Cardiac muscle cell (in vitro differentiated cells and primary cell): ENCODE results near the gene TPD52L1. TPM values are rescaled to one million over a fixed set of nuclear protein-coding genes. Genes with fewer than 3 reads are reported as not detected.

ENCODE experiments used
- DNase-seq, 2 donors: peaks; one replicate each; pipeline versions ENCODE4 v3.0.0 to v3.0.0-alpha.2; 2010 to 2017; ENCODE audit warnings: low read depth in 1 of 2, low spot score in 1 of 2
- H3K27ac ChIP-seq: fragments of 200-600 bp; sonication (generic); 2 replicates; pipeline ENCODE4 v1.5.1; 2016
- H3K27me3 ChIP-seq: fragments of 200-600 bp; sonication (generic); 2 replicates; pipeline ENCODE4 v1.6.0; 2016; ENCODE audit warnings: control low read depth
- H3K36me3 ChIP-seq: fragments of 200-600 bp; sonication (generic); 2 replicates; pipeline ENCODE4 v1.5.1; 2016; ENCODE audit warnings: control low read depth
- H3K4me1 ChIP-seq: fragments of 200-600 bp; sonication (generic); 2 replicates; pipeline ENCODE4 v1.8.1; 2017; ENCODE audit warnings: low read depth, mild to moderate bottlenecking, mixed run types
- H3K4me3 ChIP-seq: fragments of 200-600 bp; sonication (generic); 2 replicates; pipeline ENCODE4 v1.5.1; 2016; ENCODE audit warnings: mild to moderate bottlenecking
- H3K9me3 ChIP-seq: fragments of 200-600 bp; sonication (generic); 2 replicates; pipeline ENCODE4 v1.5.1; 2017; ENCODE audit warnings: low read depth, mild to moderate bottlenecking, control low read depth
- CTCF ChIP-seq: IDR thresholded peaks from 2 replicates; pipeline ENCODE4 v1.5.1; 2012; ENCODE audit warnings: low read depth, mild to moderate bottlenecking, low read length
- polyA plus RNA-seq: library from polyadenylated mRNA; unstranded; fragments of >200 nt; fragmentation: Nextera tagmentation; extraction: Ambion mirVana; gene quantifications from 2 replicates; pipeline ENCODE4 v1.2.1, GENCODE V29; 2016
- total RNA-seq: library from RNA; depleted of rRNA; stranded (reverse); fragments of >200 nt; gene quantifications from 2 replicates; pipeline ENCODE4 v1.2.3, GENCODE V29; 2016

The TPD52L1 gene
- total and polyA plus RNA-seq, 2 experiments from 2014 or later, result 49.2 to 72.8 TPM

GRCh38 chr6:125268765-125269164 is 115.2 kb downstream of the TPD52L1 start:
- H3K36me3 ChIP-seq, result no peaks in the 10 kb centered on the region
- no peaks in the 10 kb centered on the region for H3K9me3 ChIP-seq
- no peak overlapping the region for H3K27ac ChIP-seq
- DNase-seq, result no peak
- no peaks in the 10 kb centered on the region for H3K4me1 ChIP-seq
- no peak for TF ChIP-seq CTCF
- no peaks in the 10 kb centered on the region for H3K27me3 ChIP-seq
- H3K4me3 ChIP-seq, result no peak overlapping the region

GRCh38 chr6:125269328-125269985 is 115.9 kb downstream of the TPD52L1 start:
- H3K4me3 ChIP-seq, result no peak overlapping the region
- no peak for TF ChIP-seq CTCF
- no peaks in the 10 kb centered on the region for H3K4me1 ChIP-seq
- no peaks in the 10 kb centered on the region for H3K36me3 ChIP-seq
- H3K27ac ChIP-seq, result no peak overlapping the region
- H3K9me3 ChIP-seq, result no peaks in the 10 kb centered on the region
- no peaks in the 10 kb centered on the region for H3K27me3 ChIP-seq
- DNase-seq, result no peak

- Histone ChIP-seq H3K36me3 (peaks cover 8% of the 10 kb centered on the region), H3K9me3 (no peaks in the 10 kb centered on the region), H3K27me3 (no peaks in the 10 kb centered on the region), H3K4me3 (no peak overlapping the region), H3K27ac (no peak overlapping the region), H3K4me1 (no peaks in the 10 kb centered on the region)
- no peak for TF ChIP-seq CTCF
- DNase-seq, result no peak
Measured at GRCh38 chr6:125270380-125270779, 116.8 kb downstream of the TPD52L1 start.

- Histone ChIP-seq H3K27me3 (no peaks in the 10 kb centered on the region), H3K9me3 (no peaks in the 10 kb centered on the region), H3K27ac (no peak overlapping the region), H3K4me1 (no peaks in the 10 kb centered on the region), H3K4me3 (no peak overlapping the region), H3K36me3 (peaks cover 15% of the 10 kb centered on the region)
- no peak for DNase-seq
- no peak for TF ChIP-seq CTCF
Measured at GRCh38 chr6:125271486-125272159, 118.0 kb downstream of the TPD52L1 start.

GRCh38 chr6:125273251-125273650 is 119.7 kb downstream of the TPD52L1 start:
- no peak overlapping the region for H3K4me3 ChIP-seq
- no peaks in the 10 kb centered on the region for H3K4me1 ChIP-seq
- H3K27ac ChIP-seq, result no peak overlapping the region
- H3K36me3 ChIP-seq, result peaks cover 18% of the 10 kb centered on the region
- DNase-seq, result no peak
- TF ChIP-seq CTCF, result no peak
- no peaks in the 10 kb centered on the region for H3K27me3 ChIP-seq
- no peaks in the 10 kb centered on the region for H3K9me3 ChIP-seq
